Measurements from ENCODE around the gene NRXN3.

The NRXN3 gene

GRCh38 chr14:79783041-79783440 is 1612.9 kb downstream of the NRXN3 start:
- TF ChIP-seq CTCF (IDR thresholded peaks at IDR 0.05; ENCODE audit: insufficient read depth, low read length, poor library complexity, severe bottlenecking) = no peak
- Histone ChIP-seq H3K36me3 (ENCODE audit: control insufficient read depth, insufficient read depth, low read length) (no peaks in the 10 kb centered on the region), H3K27me3 (replicated peaks; ENCODE audit: control insufficient read depth, insufficient read depth, low read length) (no peaks in the 10 kb centered on the region), H3K4me3 (replicated peaks; ENCODE audit: low read depth, low read length) (no peak overlapping the region)
- DNase-seq (ENCODE audit: extremely low read depth, insufficient read length) = no peak

- DNase-seq (ENCODE audit: extremely low read depth, insufficient read length) = no peak
- H3K27me3 ChIP-seq (replicated peaks; ENCODE audit: control insufficient read depth, insufficient read depth, low read length) = no peaks in the 10 kb centered on the region
- H3K36me3 ChIP-seq (ENCODE audit: control insufficient read depth, insufficient read depth, low read length) = no peaks in the 10 kb centered on the region
- H3K4me3 ChIP-seq (replicated peaks; ENCODE audit: low read depth, low read length) = no peak overlapping the region
- no peak for TF ChIP-seq CTCF (IDR thresholded peaks at IDR 0.05; ENCODE audit: insufficient read depth, low read length, poor library complexity, severe bottlenecking)
Observed at GRCh38 chr14:79786522-79786921, 1616.3 kb downstream of the NRXN3 start.

GRCh38 chr14:79788346-79788745 is 1618.2 kb downstream of the NRXN3 start:
- no peaks in the 10 kb centered on the region for H3K27me3 ChIP-seq (replicated peaks; ENCODE audit: control insufficient read depth, insufficient read depth, low read length)
- H3K4me3 ChIP-seq (replicated peaks; ENCODE audit: low read depth, low read length) = no peak overlapping the region
- DNase-seq (ENCODE audit: extremely low read depth, insufficient read length) = no peak
- H3K36me3 ChIP-seq (ENCODE audit: control insufficient read depth, insufficient read depth, low read length) = no peaks in the 10 kb centered on the region
- no peak for TF ChIP-seq CTCF (IDR thresholded peaks at IDR 0.05; ENCODE audit: insufficient read depth, low read length, poor library complexity, severe bottlenecking)

GRCh38 chr14:79791055-79791732 is 1621.0 kb downstream of the NRXN3 start:
- H3K36me3 ChIP-seq (ENCODE audit: control insufficient read depth, insufficient read depth, low read length) = no peaks in the 10 kb centered on the region
- TF ChIP-seq CTCF (IDR thresholded peaks at IDR 0.05; ENCODE audit: insufficient read depth, low read length, poor library complexity, severe bottlenecking) = no peak
- H3K27me3 ChIP-seq (replicated peaks; ENCODE audit: control insufficient read depth, insufficient read depth, low read length) = no peaks in the 10 kb centered on the region
- DNase-seq (ENCODE audit: extremely low read depth, insufficient read length) = no peak
- H3K4me3 ChIP-seq (replicated peaks; ENCODE audit: low read depth, low read length) = no peak overlapping the region

GRCh38 chr14:79802093-79802492 is 1631.9 kb downstream of the NRXN3 start:
- Histone ChIP-seq H3K27me3 (replicated peaks; ENCODE audit: control insufficient read depth, insufficient read depth, low read length) (no peaks in the 10 kb centered on the region), H3K36me3 (ENCODE audit: control insufficient read depth, insufficient read depth, low read length) (no peaks in the 10 kb centered on the region), H3K4me3 (replicated peaks; ENCODE audit: low read depth, low read length) (no peak overlapping the region)
- TF ChIP-seq CTCF (IDR thresholded peaks at IDR 0.05; ENCODE audit: insufficient read depth, low read length, poor library complexity, severe bottlenecking) = no peak
- no peak for DNase-seq (ENCODE audit: extremely low read depth, insufficient read length)

- TF ChIP-seq CTCF (IDR thresholded peaks at IDR 0.05; ENCODE audit: insufficient read depth, low read length, poor library complexity, severe bottlenecking) = no peak
- Histone ChIP-seq H3K36me3 (ENCODE audit: control insufficient read depth, insufficient read depth, low read length) (no peaks in the 10 kb centered on the region), H3K4me3 (replicated peaks; ENCODE audit: low read depth, low read length) (no peak overlapping the region), H3K27me3 (replicated peaks; ENCODE audit: control insufficient read depth, insufficient read depth, low read length) (no peaks in the 10 kb centered on the region)
- DNase-seq (ENCODE audit: extremely low read depth, insufficient read length) = no peak
Observed at GRCh38 chr14:79805636-79806035, 1635.5 kb downstream of the NRXN3 start.

Measured in GM06990 (cell line).